ENCODE measurements around the gene EXOC6.

DNA sequence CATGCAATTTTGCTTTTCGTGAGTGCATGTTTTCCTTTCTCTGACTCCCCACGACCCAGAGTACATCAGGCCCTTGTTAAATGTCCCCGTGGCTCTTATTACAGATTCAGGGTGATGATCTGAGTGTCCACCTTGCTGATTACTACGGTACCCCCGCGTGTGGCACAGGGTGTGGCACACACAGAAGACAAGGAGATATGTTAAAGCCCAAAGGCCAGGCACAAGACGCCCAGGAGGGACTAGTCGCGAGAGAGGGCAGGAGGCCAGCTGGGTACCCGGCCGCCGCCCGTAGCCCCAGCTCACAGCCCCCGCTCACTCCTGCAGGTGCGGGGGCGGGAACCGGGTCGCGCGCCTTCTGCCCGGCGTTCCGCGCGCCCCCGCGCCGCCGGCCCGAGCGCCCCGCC is 281 bp upstream of the EXOC6 start:
- TF ChIP-seq POLR2A (IDR thresholded peaks at IDR 0.05), result no peak
- TF ChIP-seq, protein P1, sequence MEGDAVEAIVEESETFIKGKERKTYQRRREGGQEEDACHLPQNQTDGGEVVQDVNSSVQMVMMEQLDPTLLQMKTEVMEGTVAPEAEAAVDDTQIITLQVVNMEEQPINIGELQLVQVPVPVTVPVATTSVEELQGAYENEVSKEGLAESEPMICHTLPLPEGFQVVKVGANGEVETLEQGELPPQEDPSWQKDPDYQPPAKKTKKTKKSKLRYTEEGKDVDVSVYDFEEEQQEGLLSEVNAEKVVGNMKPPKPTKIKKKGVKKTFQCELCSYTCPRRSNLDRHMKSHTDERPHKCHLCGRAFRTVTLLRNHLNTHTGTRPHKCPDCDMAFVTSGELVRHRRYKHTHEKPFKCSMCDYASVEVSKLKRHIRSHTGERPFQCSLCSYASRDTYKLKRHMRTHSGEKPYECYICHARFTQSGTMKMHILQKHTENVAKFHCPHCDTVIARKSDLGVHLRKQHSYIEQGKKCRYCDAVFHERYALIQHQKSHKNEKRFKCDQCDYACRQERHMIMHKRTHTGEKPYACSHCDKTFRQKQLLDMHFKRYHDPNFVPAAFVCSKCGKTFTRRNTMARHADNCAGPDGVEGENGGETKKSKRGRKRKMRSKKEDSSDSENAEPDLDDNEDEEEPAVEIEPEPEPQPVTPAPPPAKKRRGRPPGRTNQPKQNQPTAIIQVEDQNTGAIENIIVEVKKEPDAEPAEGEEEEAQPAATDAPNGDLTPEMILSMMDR (IDR thresholded peaks at IDR 0.05), result no peak
- TF ChIP-seq EP300 (IDR thresholded peaks at IDR 0.05), result no peak
- TF ChIP-seq POLR2AphosphoS5 (IDR thresholded peaks at IDR 0.05), result no peak
